HepG2 (cell line): ENCODE data around the gene ZNF541.

Experiments
- AKAP8 ChIP-seq: sonication (generic); formaldehyde crosslinking; IDR thresholded peaks from 2 replicates; pipeline ENCODE4 v1.5.1; 2020; ENCODE audit warnings: mild to moderate bottlenecking, missing genetic modification reagents
- CBFB ChIP-seq: sonication (generic); formaldehyde crosslinking; IDR thresholded peaks from 2 replicates; pipeline ENCODE4 v1.4.0; 2020; ENCODE audit warnings: missing genetic modification reagents
- DR1 ChIP-seq: sonication (generic); formaldehyde crosslinking; IDR thresholded peaks from 2 replicates; pipeline ENCODE4 v1.8.0; 2021; ENCODE audit warnings: mild to moderate bottlenecking, missing genetic modification reagents, inconsistent platforms
- MAX ChIP-seq: IDR thresholded peaks from 2 replicates; pipeline ENCODE4 v1.6.1; 2012; ENCODE audit warnings: inconsistent platforms
- NFATC3 ChIP-seq: sonication (generic); formaldehyde crosslinking; IDR thresholded peaks from 2 replicates; pipeline ENCODE4 v1.5.1; 2020; ENCODE audit warnings: mild to moderate bottlenecking, missing genetic modification reagents
- PRPF4 ChIP-seq: fragments of 200-400 bp; formaldehyde crosslinking; IDR thresholded peaks from 2 replicates; pipeline ENCODE4 v1.6.1; 2016; ENCODE audit warnings: low read length, low read depth; ENCODE audit not compliant: poor library complexity, severe bottlenecking
- TOPORS ChIP-seq: sonication (generic); formaldehyde crosslinking; IDR thresholded peaks from 2 replicates; pipeline ENCODE4 v1.8.0; 2023; ENCODE audit warnings: mild to moderate bottlenecking, missing genetic modification reagents
- TF ChIP-seq, protein P1 (sequence below): sonication (generic); formaldehyde crosslinking; IDR thresholded peaks from 2 replicates; pipeline ENCODE4 v1.4.0; 2020; ENCODE audit warnings: missing genetic modification reagents

GRCh38 chr19:47549261-47549862, 23.6 kb downstream of the ZNF541 start:
- TF ChIP-seq TOPORS (no peak), NFATC3 (CRISPR knock-in tag) (no peak), AKAP8 (CRISPR knock-in tag) (no peak), PRPF4 (no peak), MAX (no peak), CBFB (CRISPR knock-in tag) (no peak), DR1 (no peak)
- TF ChIP-seq, protein P1, sequence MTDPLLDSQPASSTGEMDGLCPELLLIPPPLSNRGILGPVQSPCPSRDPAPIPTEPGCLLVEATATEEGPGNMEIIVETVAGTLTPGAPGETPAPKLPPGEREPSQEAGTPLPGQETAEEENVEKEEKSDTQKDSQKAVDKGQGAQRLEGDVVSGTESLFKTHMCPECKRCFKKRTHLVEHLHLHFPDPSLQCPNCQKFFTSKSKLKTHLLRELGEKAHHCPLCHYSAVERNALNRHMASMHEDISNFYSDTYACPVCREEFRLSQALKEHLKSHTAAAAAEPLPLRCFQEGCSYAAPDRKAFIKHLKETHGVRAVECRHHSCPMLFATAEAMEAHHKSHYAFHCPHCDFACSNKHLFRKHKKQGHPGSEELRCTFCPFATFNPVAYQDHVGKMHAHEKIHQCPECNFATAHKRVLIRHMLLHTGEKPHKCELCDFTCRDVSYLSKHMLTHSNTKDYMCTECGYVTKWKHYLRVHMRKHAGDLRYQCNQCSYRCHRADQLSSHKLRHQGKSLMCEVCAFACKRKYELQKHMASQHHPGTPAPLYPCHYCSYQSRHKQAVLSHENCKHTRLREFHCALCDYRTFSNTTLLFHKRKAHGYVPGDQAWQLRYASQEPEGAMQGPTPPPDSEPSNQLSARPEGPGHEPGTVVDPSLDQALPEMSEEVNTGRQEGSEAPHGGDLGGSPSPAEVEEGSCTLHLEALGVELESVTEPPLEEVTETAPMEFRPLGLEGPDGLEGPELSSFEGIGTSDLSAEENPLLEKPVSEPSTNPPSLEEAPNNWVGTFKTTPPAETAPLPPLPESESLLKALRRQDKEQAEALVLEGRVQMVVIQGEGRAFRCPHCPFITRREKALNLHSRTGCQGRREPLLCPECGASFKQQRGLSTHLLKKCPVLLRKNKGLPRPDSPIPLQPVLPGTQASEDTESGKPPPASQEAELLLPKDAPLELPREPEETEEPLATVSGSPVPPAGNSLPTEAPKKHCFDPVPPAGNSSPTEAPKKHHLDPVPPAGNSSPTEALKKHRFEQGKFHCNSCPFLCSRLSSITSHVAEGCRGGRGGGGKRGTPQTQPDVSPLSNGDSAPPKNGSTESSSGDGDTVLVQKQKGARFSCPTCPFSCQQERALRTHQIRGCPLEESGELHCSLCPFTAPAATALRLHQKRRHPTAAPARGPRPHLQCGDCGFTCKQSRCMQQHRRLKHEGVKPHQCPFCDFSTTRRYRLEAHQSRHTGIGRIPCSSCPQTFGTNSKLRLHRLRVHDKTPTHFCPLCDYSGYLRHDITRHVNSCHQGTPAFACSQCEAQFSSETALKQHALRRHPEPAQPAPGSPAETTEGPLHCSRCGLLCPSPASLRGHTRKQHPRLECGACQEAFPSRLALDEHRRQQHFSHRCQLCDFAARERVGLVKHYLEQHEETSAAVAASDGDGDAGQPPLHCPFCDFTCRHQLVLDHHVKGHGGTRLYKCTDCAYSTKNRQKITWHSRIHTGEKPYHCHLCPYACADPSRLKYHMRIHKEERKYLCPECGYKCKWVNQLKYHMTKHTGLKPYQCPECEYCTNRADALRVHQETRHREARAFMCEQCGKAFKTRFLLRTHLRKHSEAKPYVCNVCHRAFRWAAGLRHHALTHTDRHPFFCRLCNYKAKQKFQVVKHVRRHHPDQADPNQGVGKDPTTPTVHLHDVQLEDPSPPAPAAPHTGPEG (CRISPR knock-in tag), result no peak
